Heart left ventricle (tissue), 13 donors: Measurements from ENCODE around the gene CBFA2T3.

ENCODE experiments used
- POLR2A ChIP-seq, 2 donors: fragments of 450-650 bp; IDR thresholded peaks; one replicate each; pipeline ENCODE4 v1.6.1; 2017; ENCODE audit warnings: antibody characterized with exemption in 2 of 2, mild to moderate bottlenecking in 2 of 2, moderate library complexity in 2 of 2
- TF ChIP-seq, protein P1 (sequence below), 12 donors: fragments of 200-600 bp; sonication (generic) in 4 of 12; IDR thresholded peaks; one replicate each; pipeline versions ENCODE4 v1.5.0 to v1.8.0; 2018 to 2022; ENCODE audit warnings: antibody characterized with exemption in 12 of 12, mild to moderate bottlenecking in 5 of 12
- donor health status: ischemic (EF 13 %, LVEDD 7.1; RV severe dilation, severe dysfunction).
- donor health status: DM: no; HTN: yes; CAD: no.
- donor health status: DM: no; HTN: no; CAD: no.
- donor health status: ischemic (EF 25% LVEDD 6.9; RV normal size, moderate dysfunction).
- donor health status: ischemic (EF 25% LVEDD 5.7; RV mildly dilated, moderate dysfunction).
- donor health status: ischemic (EF 35%, LVEDD 5.7; RV mildly dilated, moderate dysfunction).
- donor health status: nonischemic (EF 11% LVEDD 7.7; RV severe dilation, severe dysfunction).
- donor health status: DM: yes; HTN: yes; CAD: no.
- donor health status: PGD.
- donor health status: ischemic (EF 29% LVEDD 5.4; RV normal size, mild dysfunction).
- donor health status: nonischemic (EF 23%, LVEDD 6.1; RV moderate dilation, normal function).

DNA sequence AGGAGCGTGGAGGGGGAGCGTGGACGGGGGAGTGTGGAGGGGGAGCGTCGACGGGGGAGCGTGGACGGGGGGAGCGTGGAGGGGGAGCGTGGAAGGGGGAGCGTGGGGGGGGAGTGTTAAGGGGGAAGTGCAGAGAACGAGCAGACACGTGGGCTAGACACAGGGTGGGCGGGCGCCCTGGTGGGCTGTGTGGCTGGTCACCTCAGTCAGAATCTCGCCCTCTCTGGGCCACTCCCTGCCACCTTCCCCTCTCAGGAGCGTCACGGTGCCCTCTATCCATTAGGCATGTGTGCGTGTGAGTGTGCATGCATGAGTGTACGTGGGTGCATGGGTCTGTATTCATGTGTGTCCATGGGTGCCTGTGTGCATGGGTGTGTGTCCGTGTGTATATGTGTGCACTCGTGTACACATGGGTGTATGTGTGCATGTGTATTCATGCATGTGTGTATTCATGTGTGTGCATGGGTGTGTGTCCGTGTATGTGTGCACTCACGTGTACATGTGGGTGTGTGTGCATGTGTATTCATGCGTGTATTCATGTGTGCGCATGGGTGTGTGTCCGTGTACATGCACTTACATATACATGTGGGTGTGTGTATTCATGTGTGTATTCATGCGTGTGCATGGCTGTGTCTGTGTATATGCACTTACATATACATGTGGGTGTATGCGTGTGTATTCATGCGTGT is 61.2 kb downstream of the CBFA2T3 start:
- TF ChIP-seq, protein P1, sequence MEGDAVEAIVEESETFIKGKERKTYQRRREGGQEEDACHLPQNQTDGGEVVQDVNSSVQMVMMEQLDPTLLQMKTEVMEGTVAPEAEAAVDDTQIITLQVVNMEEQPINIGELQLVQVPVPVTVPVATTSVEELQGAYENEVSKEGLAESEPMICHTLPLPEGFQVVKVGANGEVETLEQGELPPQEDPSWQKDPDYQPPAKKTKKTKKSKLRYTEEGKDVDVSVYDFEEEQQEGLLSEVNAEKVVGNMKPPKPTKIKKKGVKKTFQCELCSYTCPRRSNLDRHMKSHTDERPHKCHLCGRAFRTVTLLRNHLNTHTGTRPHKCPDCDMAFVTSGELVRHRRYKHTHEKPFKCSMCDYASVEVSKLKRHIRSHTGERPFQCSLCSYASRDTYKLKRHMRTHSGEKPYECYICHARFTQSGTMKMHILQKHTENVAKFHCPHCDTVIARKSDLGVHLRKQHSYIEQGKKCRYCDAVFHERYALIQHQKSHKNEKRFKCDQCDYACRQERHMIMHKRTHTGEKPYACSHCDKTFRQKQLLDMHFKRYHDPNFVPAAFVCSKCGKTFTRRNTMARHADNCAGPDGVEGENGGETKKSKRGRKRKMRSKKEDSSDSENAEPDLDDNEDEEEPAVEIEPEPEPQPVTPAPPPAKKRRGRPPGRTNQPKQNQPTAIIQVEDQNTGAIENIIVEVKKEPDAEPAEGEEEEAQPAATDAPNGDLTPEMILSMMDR (IDR thresholded peaks at IDR 0.05), result no peak
- TF ChIP-seq POLR2A (IDR thresholded peaks at IDR 0.05), result no peak
